ENCODE results near the gene ALOXE3.

ALOXE3 gene

GRCh38 chr17:8144401-8145231, 26.3 kb upstream of the ALOXE3 start:
- DNase-seq (ENCODE audit: low spot score), result no peak
- in situ Hi-C loops (cut with MboI; ENCODE audit: low sequenced_read_pairs, unreplicated experiment), result no loop called here
- no peak for TF ChIP-seq CTCF (IDR thresholded peaks at IDR 0.05; ENCODE audit: borderline replicate concordance, control extremely low read depth, extremely low read depth, insufficient read depth, missing control alignments)

- no peak for DNase-seq (ENCODE audit: low spot score)
- no peak for TF ChIP-seq CTCF (IDR thresholded peaks at IDR 0.05; ENCODE audit: borderline replicate concordance, control extremely low read depth, extremely low read depth, insufficient read depth, missing control alignments)
- in situ Hi-C loops (cut with MboI; ENCODE audit: low sequenced_read_pairs, unreplicated experiment), result no loop called here
Measured at GRCh38 chr17:8143581-8144400, 25.5 kb upstream of the ALOXE3 start.

GRCh38 chr17:8142887-8143580, 24.7 kb upstream of the ALOXE3 start:
- TF ChIP-seq CTCF (IDR thresholded peaks at IDR 0.05; ENCODE audit: borderline replicate concordance, control extremely low read depth, extremely low read depth, insufficient read depth, missing control alignments), result no peak
- DNase-seq (ENCODE audit: low spot score), result no peak
- in situ Hi-C loops (cut with MboI; ENCODE audit: low sequenced_read_pairs, unreplicated experiment), result no loop called here

GRCh38 chr17:8142158-8142886, 24.0 kb upstream of the ALOXE3 start:
- in situ Hi-C loops (cut with MboI; ENCODE audit: low sequenced_read_pairs, unreplicated experiment), result no loop called here
- no peak for DNase-seq (ENCODE audit: low spot score)
- TF ChIP-seq CTCF (IDR thresholded peaks at IDR 0.05; ENCODE audit: borderline replicate concordance, control extremely low read depth, extremely low read depth, insufficient read depth, missing control alignments), result no peak

GRCh38 chr17:8141741-8142140, 23.4 kb upstream of the ALOXE3 start:
- TF ChIP-seq CTCF (IDR thresholded peaks at IDR 0.05; ENCODE audit: borderline replicate concordance, control extremely low read depth, extremely low read depth, insufficient read depth, missing control alignments), result no peak
- DNase-seq (ENCODE audit: low spot score), result no peak
- in situ Hi-C loops (cut with MboI; ENCODE audit: low sequenced_read_pairs, unreplicated experiment), result no loop called here

- in situ Hi-C loops (cut with MboI; ENCODE audit: low sequenced_read_pairs, unreplicated experiment), result no loop called here
- DNase-seq (ENCODE audit: low spot score), result no peak
- no peak for TF ChIP-seq CTCF (IDR thresholded peaks at IDR 0.05; ENCODE audit: borderline replicate concordance, control extremely low read depth, extremely low read depth, insufficient read depth, missing control alignments)
Measured at GRCh38 chr17:8141045-8141444, 22.7 kb upstream of the ALOXE3 start.
